PC-3 (cell line): ENCODE data around the gene TCAP. TPM values are rescaled to one million over a fixed set of nuclear protein-coding genes. Genes with fewer than 3 reads are reported as not detected.

Source experiments
- ATAC-seq: fragments of 200-7000 bp; cut with Tn5 transposase; 2 replicates; pipeline ENCODE4 v1.9.1; 2020; ENCODE audit warnings: mild to moderate bottlenecking, moderate library complexity
- BruUV-seq: library from RNA; stranded (reverse); fragments of 400-500 nt; replicated peaks from 2 replicates; lab custom pipeline; 2021; lab: Mats Ljungman, UMichigan
- CTCF ChIA-PET: fragments of 300-600 bp; sonication (Branson Sonifier 250); formaldehyde crosslinking; loops from one replicate; lab custom pipeline; 2022; ENCODE audit warnings: antibody characterized with exemption; lab: Charles Lee
- POLR2A ChIA-PET: fragments of 300-600 bp; sonication (Branson Sonifier 250); formaldehyde crosslinking; loops from one replicate; lab custom pipeline; 2022; ENCODE audit warnings: antibody characterized with exemption; ENCODE audit not compliant: unreplicated experiment; lab: Charles Lee
- DNase-seq: peaks from one replicate; pipeline ENCODE4 v3.0.0-alpha.2; 2015
- H2AFZ ChIP-seq: fragments of 300-600 bp; sonication (generic); 2 replicates; pipeline ENCODE4 v1.6.0; 2016; ENCODE audit warnings: antibody characterized with exemption, low read length
- H3F3A ChIP-seq: fragments of 300-600 bp; sonication (generic); one replicate; pipeline ENCODE4 v1.6.0; 2017; ENCODE audit warnings: antibody characterized with exemption, low read length, control low read depth, mild to moderate bottlenecking; ENCODE audit not compliant: unreplicated experiment
- H3K27ac ChIP-seq: fragments of 300-600 bp; sonication (generic); 2 replicates; pipeline ENCODE4 v1.5.1; 2016; ENCODE audit warnings: mild to moderate bottlenecking, low read length
- H3K27me3 ChIP-seq: fragments of 300-600 bp; sonication (generic); 2 replicates; pipeline ENCODE4 v1.6.1; 2016; ENCODE audit warnings: low read length, mixed read lengths
- H3K36me3 ChIP-seq: fragments of 300-600 bp; sonication (generic); 2 replicates; pipeline ENCODE4 v1.6.1; 2016; ENCODE audit warnings: low read depth, mixed run types, low read length, mixed read lengths
- H3K4me1 ChIP-seq: fragments of 300-600 bp; sonication (generic); 2 replicates; pipeline ENCODE4 v1.5.1; 2016; ENCODE audit warnings: low read length; ENCODE audit not compliant: insufficient read depth
- H3K4me2 ChIP-seq: fragments of 300-600 bp; sonication (generic); 2 replicates; pipeline ENCODE4 v1.6.0; 2016; ENCODE audit warnings: low read length
- H3K4me3 ChIP-seq: fragments of 300-600 bp; sonication (generic); 2 replicates; pipeline ENCODE4 v1.5.1; 2016; ENCODE audit warnings: mild to moderate bottlenecking, low read length, mixed read lengths
- H3K79me2 ChIP-seq: fragments of 300-600 bp; sonication (generic); 2 replicates; pipeline ENCODE4 v1.6.1; 2017; ENCODE audit warnings: low read length, mixed read lengths
- H3K9ac ChIP-seq: fragments of 300-600 bp; sonication (generic); 2 replicates; pipeline ENCODE4 v1.6.0; 2016; ENCODE audit warnings: mild to moderate bottlenecking, low read length
- H3K9me2 ChIP-seq: fragments of 300-600 bp; sonication (generic); replicated peaks from 2 replicates; pipeline ENCODE4 v1.6.1; 2016; ENCODE audit warnings: mixed run types, low read length, mixed read lengths
- H3K9me3 ChIP-seq: fragments of 300-600 bp; sonication (generic); 2 replicates; pipeline ENCODE4 v1.6.1; 2016; ENCODE audit warnings: low read length, mixed read lengths
- H4K20me1 ChIP-seq: fragments of 300-600 bp; sonication (generic); 2 replicates; pipeline ENCODE4 v1.6.1; 2016; ENCODE audit warnings: low read length, mixed read lengths
- CTCF ChIP-seq: fragments of 300-600 bp; sonication (generic); conservative IDR thresholded peaks from 2 replicates; pipeline ENCODE4 v1.5.1; 2017; ENCODE audit warnings: antibody characterized with exemption, low read depth, mild to moderate bottlenecking, low read length
- EZH2 ChIP-seq: fragments of 300-600 bp; sonication (generic); IDR thresholded peaks from one replicate; pipeline ENCODE4 v1.6.1; 2017; ENCODE audit warnings: antibody characterized with exemption, mild to moderate bottlenecking, low read length; ENCODE audit not compliant: unreplicated experiment
- EZH2phosphoT487 ChIP-seq: fragments of 300-600 bp; sonication (generic); IDR thresholded peaks from 2 replicates; pipeline ENCODE4 v1.6.1; 2018; ENCODE audit warnings: mild to moderate bottlenecking, antibody characterized with exemption, low read length, borderline replicate concordance
- intact Hi-C: fragments of 100-400 bp; cut with micrococcal nuclease; formaldehyde crosslinking; loops from 2 replicates; pipeline ENCODE4 v1.9.0; 2023
- total RNA-seq: library from RNA; depleted of rRNA; stranded (reverse); fragments of >200 nt; gene quantifications from 2 replicates; pipeline ENCODE4 v1.2.3, GENCODE V29; 2014

Gene TCAP
- total RNA-seq, 1 experiment from 2014 or later, result 0.51 TPM

GRCh38 chr17:39626171-39627046 lies 38.7 kb upstream of the TCAP start, which contains the start of gene PPP1R1B:
TSS of gene PPP1R1B (plus strand) at chr17:39626952. CDS start at chr17:39627393, 441 bp downstream.
- TF ChIP-seq EZH2phosphoT487 (no peak), CTCF (no peak), EZH2 (no peak)
- Histone ChIP-seq H3K4me1 (peaks cover 5% of the 10 kb centered on the region), H3K27me3 (peaks cover 13% of the 10 kb centered on the region), H3K9me3 (no peaks in the 10 kb centered on the region), H3K9me2 (no peaks in the 10 kb centered on the region), H3K27ac (no peak within 1 kb of the TSS), H2AFZ (peak within 1 kb of the TSS; percentile 61; the same call in 1 of the 2 replicates), H3F3A (no peaks in the 10 kb centered on the region), H3K79me2 (no peaks in the 10 kb centered on the region), H3K4me3 (peak within 1 kb of the TSS; percentile 53), H3K4me2 (peak within 1 kb of the TSS; percentile 71), H4K20me1 (no peaks in the 10 kb centered on the region), H3K36me3 (no peaks in the 10 kb centered on the region; the same call in 1 of the 2 replicates), H3K9ac (no peak within 1 kb of the TSS)
- ATAC-seq (no peak), DNase-seq (no peak)
- ChIA-PET POLR2A (interaction anchor here (0.5 kb wide), 1 partner anchor 327 kb away, joined by 3 read pairs; no protein-coding TSS in a partner anchor), CTCF (interaction anchor here (0.6 to 0.7 kb wide), 2 partner anchors 79 to 127 kb away, joined by 3 to 6 read pairs; no protein-coding TSS in a partner anchor)
- intact Hi-C loops, result no loop called here
- no TSS peak for BruUV-seq

- Histone ChIP-seq H3K9ac (no peak overlapping the region), H3K27me3 (peaks cover 13% of the 10 kb centered on the region)
- no peak for ATAC-seq
Measured at GRCh38 chr17:39627047-39627711, 38.0 kb upstream of the TCAP start.

More at GRCh38 chr17:39627047-39627711, 38.0 kb upstream of the TCAP start:
- POLR2A ChIA-PET, result no interaction called here
- DNase-seq, result no peak
- no peaks in the 10 kb centered on the region for H4K20me1 ChIP-seq
- peaks cover 13% of the 10 kb centered on the region for H3K4me1 ChIP-seq
- H3K4me3 ChIP-seq, result peak overlapping the region; percentile 53
- no peaks in the 10 kb centered on the region for H3K36me3 ChIP-seq
- peak; percentile 34 for TF ChIP-seq EZH2
- TF ChIP-seq EZH2phosphoT487, result no peak
- H3K27ac ChIP-seq, result no peak overlapping the region
- H3K4me2 ChIP-seq, result peak overlapping the region; percentile 71
- no peaks in the 10 kb centered on the region for H3K9me2 ChIP-seq
- intact Hi-C loops, result no loop called here
- H2AFZ ChIP-seq, result peak overlapping the region; percentile 61; the same call in 1 of the 2 replicates
- H3F3A ChIP-seq, result no peaks in the 10 kb centered on the region
- no peaks in the 10 kb centered on the region for H3K79me2 ChIP-seq
- no peaks in the 10 kb centered on the region for H3K9me3 ChIP-seq
- CTCF ChIA-PET, result interaction anchor here (0.6 to 0.7 kb wide), 2 partner anchors 80 to 127 kb away, joined by 3 to 6 read pairs; no protein-coding TSS in a partner anchor
- no TSS peak for BruUV-seq
